Vagina (tissue), 2 donors: ENCODE data around the gene MRPL47.

Experiments
- POLR2AphosphoS5 ChIP-seq, 2 donors: sonication (generic); formaldehyde crosslinking; IDR thresholded peaks; one replicate each; pipeline ENCODE4 v1.9.0; 2017; ENCODE audit warnings: antibody characterized with exemption in 2 of 2, mild to moderate bottlenecking in 2 of 2, low read depth in 1 of 2; ENCODE audit not compliant: insufficient read depth in 1 of 2
- TF ChIP-seq, protein P1 (sequence below), 3 experiments: fragments of 450-650 bp in 2 of 3; fragments of 200-600 bp in 1 of 3; sonication (generic) in 1 of 3; IDR thresholded peaks; one replicate each; pipeline ENCODE4 v1.5.1; 2017 to 2019; ENCODE audit warnings: antibody characterized with exemption in 3 of 3, mild to moderate bottlenecking in 2 of 3, moderate library complexity in 2 of 3

DNA sequence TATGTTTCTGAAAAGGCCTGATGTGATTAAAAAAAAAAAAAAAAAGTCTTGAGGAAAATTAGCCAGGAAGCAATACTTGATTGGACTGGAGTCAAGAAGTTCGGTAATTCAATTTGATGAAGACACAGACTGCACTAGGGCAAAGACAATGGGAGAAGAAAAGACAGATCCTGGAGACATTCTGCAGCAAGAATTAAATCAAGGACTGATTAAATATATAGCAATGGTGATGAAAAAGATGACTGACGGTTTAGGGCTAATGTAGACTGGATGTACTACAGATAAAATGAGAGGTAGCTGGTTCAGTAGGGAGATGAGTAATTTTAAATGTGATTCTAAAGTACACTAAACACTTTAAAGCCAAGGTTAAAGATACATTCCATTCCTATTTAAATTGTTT, 13.8 kb downstream of the MRPL47 start:
- TF ChIP-seq, protein P1, sequence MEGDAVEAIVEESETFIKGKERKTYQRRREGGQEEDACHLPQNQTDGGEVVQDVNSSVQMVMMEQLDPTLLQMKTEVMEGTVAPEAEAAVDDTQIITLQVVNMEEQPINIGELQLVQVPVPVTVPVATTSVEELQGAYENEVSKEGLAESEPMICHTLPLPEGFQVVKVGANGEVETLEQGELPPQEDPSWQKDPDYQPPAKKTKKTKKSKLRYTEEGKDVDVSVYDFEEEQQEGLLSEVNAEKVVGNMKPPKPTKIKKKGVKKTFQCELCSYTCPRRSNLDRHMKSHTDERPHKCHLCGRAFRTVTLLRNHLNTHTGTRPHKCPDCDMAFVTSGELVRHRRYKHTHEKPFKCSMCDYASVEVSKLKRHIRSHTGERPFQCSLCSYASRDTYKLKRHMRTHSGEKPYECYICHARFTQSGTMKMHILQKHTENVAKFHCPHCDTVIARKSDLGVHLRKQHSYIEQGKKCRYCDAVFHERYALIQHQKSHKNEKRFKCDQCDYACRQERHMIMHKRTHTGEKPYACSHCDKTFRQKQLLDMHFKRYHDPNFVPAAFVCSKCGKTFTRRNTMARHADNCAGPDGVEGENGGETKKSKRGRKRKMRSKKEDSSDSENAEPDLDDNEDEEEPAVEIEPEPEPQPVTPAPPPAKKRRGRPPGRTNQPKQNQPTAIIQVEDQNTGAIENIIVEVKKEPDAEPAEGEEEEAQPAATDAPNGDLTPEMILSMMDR (IDR thresholded peaks at IDR 0.05), result no peak
- no peak for TF ChIP-seq POLR2AphosphoS5 (IDR thresholded peaks at IDR 0.05; ENCODE audit: insufficient read depth in 1 of 2, low read depth in 1 of 2)
